Hematopoietic multipotent progenitor cell treated with erythropoietin and hydrocortisone succinate and interleukin-3 and kit ligand, for 6 days (in vitro differentiated cells): ENCODE results near the gene CEMIP2.
"Not testable (repeated sequence)": the region's sequence is repeated elsewhere in the genome, so short reads cannot be mapped to it uniquely, and the experiment has no call there.

ENCODE experiments used
- DNase-seq: peaks from one replicate; pipeline ENCODE4 v3.0.0-alpha.2; 2015

Gene CEMIP2

GRCh38 chr9:71671289-71671688 is 97.0 kb downstream of the CEMIP2 start:
- DNase-seq, result no peak

- no peak for DNase-seq
Observed at GRCh38 chr9:71670121-71670520, 98.2 kb downstream of the CEMIP2 start.

GRCh38 chr9:71669284-71669995 is 98.9 kb downstream of the CEMIP2 start:
- no peak for DNase-seq

- no peak for DNase-seq
Observed at GRCh38 chr9:71668717-71669116, 99.6 kb downstream of the CEMIP2 start.

- no peak for DNase-seq
Observed at GRCh38 chr9:71665247-71665646, 103.1 kb downstream of the CEMIP2 start.

- DNase-seq, result no peak
Observed at GRCh38 chr9:71664566-71664965, 103.7 kb downstream of the CEMIP2 start.

GRCh38 chr9:71663931-71664459 is 104.3 kb downstream of the CEMIP2 start:
- no peak for DNase-seq

GRCh38 chr9:71663216-71663615 is 105.1 kb downstream of the CEMIP2 start:
- DNase-seq, result no peak

GRCh38 chr9:71662082-71662481 is 106.2 kb downstream of the CEMIP2 start:
- DNase-seq, result no peak

GRCh38 chr9:71657276-71657675 is 111.0 kb downstream of the CEMIP2 start:
- not testable (repeated sequence) for DNase-seq

- DNase-seq, result no peak
Observed at GRCh38 chr9:71656496-71656895, 111.8 kb downstream of the CEMIP2 start.

- DNase-seq, result no peak
Observed at GRCh38 chr9:71655778-71656177, 112.5 kb downstream of the CEMIP2 start.

- DNase-seq, result no peak
Observed at GRCh38 chr9:71655141-71655540, 113.2 kb downstream of the CEMIP2 start.

- DNase-seq, result no peak
Observed at GRCh38 chr9:71652480-71652879, 115.8 kb downstream of the CEMIP2 start.

- no peak for DNase-seq
Observed at GRCh38 chr9:71648453-71648852, 119.9 kb downstream of the CEMIP2 start.

GRCh38 chr9:71647094-71647591 is 121.2 kb downstream of the CEMIP2 start:
- DNase-seq, result peak; percentile 57

- DNase-seq, result no peak
Observed at GRCh38 chr9:71646131-71646530, 122.2 kb downstream of the CEMIP2 start.

GRCh38 chr9:71644819-71645362 is 123.4 kb downstream of the CEMIP2 start:
- DNase-seq, result no peak

GRCh38 chr9:71643330-71643729 is 125.0 kb downstream of the CEMIP2 start:
- DNase-seq, result no peak

GRCh38 chr9:71642056-71642455 is 126.3 kb downstream of the CEMIP2 start:
- DNase-seq, result no peak

- DNase-seq, result peak; percentile 21
Observed at GRCh38 chr9:71638627-71639026, 129.7 kb downstream of the CEMIP2 start.

GRCh38 chr9:71637926-71638325 is 130.4 kb downstream of the CEMIP2 start:
- no peak for DNase-seq

GRCh38 chr9:71637375-71637774 is 130.9 kb downstream of the CEMIP2 start:
- DNase-seq, result no peak

- no peak for DNase-seq
Observed at GRCh38 chr9:71636143-71636839, 132.0 kb downstream of the CEMIP2 start.
